NOMO-1 treated with dmso at 0.1 percent for 144 hours (cell line): ENCODE results near the gene TEX35.
"Not testable (repeated sequence)": the region's sequence is repeated elsewhere in the genome, so short reads cannot be mapped to it uniquely, and the experiment has no call there.

ENCODE experiments used
- DNase-seq: peaks from one replicate; lab custom pipeline; 2025; ENCODE audit not compliant: unreplicated experiment; lab: John Stamatoyannopoulos, UW

TEX35 gene

DNA sequence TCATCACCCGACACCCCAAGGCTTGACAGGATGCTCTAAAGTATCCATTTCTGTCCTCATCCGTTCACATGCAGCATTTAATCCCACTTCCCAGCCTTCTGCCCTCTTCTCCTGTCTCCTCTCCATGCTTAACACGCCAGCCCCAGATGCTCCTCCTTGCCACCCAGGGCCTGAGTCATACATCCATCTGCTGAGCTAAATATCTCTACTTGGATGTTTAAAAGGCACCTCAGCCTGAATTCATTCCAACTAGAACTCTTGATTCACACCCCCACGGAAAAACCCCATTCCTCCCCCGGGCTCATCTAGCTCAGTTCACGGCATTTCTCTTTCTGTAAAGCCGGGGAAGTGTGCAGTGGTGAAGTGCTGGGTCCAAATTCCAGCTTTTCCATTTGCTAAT lies 27.7 kb downstream of the TEX35 start:
- no peak for DNase-seq

DNA sequence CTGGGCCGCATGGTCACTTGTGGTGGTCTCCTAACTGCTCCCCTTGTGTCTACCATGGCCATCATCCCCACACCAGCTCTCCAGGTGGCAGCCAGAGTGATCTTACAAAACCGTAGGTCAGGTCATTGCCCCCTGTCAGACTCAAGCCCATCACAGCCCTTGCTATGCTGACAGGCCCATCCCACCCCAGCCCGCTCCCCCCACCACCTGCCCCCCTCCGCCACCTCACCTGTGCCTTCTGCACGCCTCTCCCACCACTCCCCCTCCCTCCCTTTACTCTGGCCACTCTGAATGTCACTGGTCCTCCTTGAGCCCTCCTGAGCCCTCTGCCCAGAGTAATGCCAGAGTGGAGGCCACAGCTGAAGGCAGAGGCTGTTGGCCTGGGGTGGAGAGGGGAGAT lies 28.5 kb downstream of the TEX35 start:
- no peak for DNase-seq

DNA sequence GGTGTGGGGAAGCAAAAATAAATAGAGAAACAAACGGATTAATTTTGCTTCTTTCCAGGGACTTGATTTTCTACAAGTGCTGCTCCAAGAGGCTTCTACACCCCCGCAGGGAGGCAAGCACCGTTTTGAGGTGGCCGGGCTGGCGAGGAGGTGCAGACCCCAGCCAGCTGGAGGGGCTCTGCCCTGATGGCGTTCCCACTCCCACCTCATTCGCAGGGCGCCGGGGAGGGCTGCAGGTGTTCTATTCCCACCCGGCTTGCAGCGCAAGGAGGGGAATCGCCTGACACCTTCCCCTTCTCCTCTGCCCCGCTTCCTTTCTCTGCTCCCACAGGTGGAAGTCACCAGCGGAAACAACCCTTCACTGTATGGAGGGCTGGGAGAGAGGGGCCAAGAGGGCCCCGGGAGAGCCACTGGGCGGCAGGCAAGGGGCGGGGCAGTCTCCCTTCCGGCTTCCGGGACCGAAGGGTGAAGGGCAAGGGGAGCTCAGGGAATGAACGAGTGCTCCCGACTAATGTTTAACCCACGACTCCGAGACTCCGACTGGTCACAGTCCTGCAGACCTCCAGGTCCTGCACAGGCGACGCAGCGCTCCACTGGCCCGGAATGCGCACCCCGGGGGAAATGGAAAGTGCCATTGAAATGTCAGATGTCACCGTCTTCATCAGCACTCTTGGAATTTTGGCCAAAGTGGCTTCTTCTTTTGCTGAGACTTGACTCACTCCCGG lies 29.1 kb downstream of the TEX35 start:
- peak; percentile 35 for DNase-seq

DNA sequence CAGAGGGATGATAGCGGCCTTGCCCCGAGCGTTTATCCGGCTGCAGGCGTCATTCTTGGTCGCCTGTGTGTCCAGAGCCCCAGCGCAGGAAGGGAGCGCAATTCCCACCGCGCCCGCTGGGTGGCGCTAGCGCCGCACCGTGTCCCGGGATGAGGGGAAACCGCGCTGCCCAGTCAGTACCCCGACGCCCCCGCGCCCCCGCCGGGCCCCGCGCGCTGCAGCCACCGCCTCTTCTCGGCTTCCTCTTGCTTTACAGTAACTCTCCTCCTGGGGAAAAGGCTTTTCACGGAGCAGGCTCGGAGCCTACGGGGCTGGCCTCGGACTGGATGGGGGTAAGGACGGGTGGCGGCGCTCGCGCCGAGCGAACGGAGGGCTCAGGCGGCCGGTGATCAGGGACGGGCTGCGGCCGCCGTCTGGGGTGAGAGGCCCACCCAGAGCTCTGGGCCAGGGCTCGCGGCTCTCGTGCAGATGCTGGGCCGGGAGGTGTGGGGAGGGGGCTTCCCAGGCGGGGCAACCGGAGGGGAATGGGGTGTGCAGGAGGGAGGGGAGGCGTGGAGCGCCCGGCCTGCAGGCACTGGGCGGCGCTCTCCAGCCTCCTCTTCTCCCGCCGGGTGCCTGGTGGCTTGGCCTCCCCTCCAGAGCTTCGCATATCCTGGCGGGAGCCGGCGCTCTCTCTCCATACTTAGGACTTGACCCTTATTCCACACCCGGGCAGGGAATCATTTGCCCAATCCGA lies 29.8 kb downstream of the TEX35 start:
- DNase-seq = peak; percentile 68

DNA sequence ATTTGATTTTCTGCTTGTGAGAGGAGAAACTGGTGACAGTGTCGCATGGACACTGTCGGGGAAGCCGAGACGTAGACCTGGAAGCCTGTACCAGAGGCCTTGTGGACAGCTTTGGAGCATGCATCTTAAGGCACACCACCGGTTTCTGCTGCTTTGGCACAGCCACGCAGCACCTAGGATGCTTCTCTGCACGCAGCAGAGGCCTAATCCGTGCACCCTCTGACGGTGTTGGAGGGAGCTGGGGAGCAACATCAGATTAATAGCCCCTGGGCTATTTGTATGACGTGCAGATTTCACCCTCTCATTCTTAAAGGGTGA lies 30.3 kb downstream of the TEX35 start:
- DNase-seq = peak; percentile 49

DNA sequence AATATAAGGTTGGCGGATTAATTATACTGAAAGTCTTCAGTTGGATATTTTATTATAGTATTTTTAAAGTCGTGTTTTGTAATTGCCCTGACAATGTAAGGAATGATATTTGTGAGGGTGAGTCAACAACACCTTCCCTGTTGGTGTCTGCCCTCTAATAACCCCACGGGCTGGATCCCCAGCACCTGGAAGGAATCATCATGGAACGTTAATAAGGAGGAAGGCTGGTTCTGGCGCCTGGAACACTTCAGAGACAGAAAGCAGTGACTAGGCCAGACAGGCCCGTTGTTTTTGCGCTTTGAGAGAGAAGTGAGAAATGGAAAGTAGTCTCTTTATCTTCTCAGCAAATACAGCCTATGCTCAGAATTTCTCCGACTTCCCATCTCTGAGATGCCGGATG lies 31.6 kb downstream of the TEX35 start:
- no peak for DNase-seq

DNA sequence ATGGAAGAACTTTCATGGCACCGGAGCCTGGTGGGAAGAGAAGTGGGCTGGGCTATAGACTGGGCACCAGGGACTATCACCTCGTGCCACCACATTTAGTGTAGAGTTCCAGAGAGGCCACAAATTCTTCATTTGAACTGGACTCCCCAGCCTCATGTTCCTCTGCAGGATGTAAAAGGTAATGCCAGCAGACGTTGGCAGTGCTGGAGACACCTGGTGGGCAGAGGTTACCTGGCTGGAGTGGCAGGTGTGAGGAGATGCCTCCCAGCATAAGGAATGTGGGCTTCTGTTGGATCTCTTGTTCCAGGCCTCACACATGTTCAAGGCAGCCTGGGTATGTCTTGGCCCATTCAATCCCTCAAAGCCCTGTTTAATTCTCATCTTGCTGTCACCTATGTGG lies 35.2 kb downstream of the TEX35 start:
- no peak for DNase-seq

DNA sequence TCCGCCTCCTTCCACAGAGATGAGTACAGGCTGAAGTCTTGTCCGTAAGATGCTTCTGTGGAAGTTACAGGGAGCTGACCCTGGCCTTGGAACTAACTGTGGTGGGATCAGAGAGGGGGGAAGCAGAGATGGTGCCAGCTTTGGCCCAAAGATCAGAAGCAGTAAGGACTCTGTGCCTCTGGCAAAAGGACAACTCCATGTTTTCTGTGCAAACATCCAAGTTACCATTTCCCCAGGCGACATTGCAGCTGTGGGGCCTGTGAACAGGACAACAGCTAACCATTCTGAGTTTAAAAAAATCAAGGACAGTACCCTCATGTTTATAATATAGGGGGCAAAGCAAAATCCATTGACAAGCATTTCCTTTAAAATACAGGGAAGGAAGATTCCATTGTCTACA lies 38.4 kb downstream of the TEX35 start:
- no peak for DNase-seq

DNA sequence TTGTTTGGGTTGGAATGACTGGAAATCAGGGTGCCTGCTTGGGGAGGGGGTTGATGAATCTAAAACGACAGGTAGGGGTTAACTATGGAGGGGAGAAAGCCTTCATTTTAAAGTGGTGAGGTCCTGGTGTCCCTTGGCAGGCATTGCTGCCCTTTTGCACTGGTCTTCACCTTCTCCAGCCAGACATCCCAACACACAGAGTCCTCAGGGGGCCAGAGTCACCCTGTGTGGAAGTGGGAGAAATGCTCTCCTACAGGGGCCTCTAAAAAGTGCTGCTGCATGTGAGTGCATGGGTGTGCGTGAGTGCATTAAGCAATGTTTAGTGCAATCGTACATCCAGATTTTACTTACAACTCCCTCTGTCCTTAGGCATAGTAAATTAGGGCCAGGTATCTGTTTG lies 39.0 kb downstream of the TEX35 start:
- no peak for DNase-seq

DNA sequence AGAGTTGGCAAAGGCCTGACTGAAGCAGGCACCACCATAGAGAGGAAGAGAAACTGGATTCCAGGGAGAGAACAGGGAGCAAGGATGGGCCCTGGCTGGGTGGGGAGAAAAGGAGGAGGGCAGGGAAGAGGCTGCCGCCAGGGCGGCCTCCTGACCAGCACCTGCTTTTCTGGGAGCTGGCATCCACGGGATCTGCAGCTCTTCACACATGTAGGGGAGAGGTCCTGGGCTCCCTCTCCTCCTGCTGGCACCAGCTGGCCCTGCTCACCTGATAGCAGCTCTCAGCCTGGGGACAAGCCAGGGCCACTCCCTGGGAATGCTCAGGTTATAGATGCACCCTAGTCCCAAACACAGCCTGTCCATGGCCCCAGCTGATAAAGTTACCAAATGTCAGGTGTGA lies 39.9 kb downstream of the TEX35 start:
- DNase-seq = no peak

DNA sequence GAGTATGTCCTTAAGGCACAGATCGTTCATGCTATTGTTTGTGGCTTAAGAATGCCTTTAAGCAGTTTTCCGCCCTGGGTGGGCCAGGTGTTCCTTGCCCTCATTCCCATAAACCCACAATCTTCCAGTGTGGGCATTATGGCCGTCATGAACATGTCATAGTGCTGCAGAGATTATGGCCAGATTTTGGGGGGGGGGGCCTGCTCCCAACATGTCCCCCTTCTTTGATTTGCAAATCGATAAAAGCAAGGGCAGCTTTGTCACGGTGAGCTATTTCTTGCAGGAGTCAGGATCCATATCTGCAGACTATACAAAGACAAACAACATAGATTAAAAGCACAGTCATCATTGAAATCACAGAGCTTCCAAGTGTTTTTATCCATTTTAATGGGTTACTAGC lies 41.4 kb downstream of the TEX35 start:
- not testable (repeated sequence) for DNase-seq

DNA sequence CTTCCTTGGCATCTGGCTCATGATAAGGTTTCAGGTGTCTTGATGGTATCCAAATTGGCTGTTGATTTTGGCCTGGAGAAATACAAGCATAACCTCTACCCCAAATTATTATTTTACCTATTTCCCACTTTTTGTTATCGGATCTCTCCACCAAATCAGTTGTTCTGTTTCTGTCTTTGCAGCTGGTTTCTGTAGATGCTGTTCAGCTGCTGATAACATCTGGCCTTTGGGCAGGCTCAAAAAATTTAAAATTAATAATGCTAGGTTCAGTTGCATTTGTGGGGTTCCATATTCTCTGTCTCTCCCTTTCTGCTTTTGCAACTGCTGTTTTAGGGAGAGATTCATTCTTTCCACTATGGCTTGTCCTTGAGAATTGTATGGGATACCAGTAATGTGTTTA lies 42.7 kb downstream of the TEX35 start:
- DNase-seq = not testable (repeated sequence)

DNA sequence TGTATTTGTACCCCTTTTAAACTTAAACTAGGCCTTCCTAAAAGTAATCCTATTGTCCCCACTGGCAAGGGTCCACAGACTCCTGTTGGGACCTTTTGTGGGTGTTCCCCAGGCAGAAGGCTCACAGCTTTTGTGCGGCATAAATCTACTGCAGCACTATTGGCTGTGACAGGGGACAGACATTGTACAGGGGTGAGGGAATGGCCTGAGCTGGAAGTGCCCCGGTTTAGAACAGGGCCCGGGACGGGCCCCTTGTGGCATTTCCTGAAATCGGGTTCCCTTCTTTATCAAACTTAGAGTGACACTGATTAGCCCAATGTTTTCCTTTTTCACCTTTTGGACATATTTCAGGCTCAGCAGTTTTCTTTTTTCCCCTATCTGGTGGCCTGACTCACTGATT lies 45.9 kb downstream of the TEX35 start:
- DNase-seq = not testable (repeated sequence)

DNA sequence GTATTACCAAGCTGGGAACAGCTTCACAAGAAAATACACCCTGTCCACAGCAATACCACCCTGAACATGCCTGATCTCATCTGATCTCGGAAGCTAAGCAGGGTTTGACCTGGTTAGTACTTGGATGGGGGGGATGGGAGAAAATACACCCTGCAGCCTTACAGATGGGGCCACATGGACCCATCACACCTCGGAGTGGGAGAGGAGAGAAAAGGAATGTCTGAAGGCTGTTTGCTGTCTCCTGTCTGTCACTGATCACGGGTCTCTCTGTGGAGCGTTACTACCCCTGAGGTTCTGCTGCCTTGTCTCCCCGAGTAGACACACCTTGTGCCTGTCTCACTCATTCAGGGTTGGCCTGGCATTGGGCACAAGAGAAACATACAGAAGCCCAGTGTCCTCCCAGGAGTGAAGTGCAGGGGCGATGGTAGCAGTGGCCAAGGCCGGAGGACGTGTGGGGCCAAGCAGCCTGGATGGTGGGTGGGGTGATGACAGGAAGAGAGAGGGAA lies 48.0 kb downstream of the TEX35 start:
- DNase-seq = no peak

DNA sequence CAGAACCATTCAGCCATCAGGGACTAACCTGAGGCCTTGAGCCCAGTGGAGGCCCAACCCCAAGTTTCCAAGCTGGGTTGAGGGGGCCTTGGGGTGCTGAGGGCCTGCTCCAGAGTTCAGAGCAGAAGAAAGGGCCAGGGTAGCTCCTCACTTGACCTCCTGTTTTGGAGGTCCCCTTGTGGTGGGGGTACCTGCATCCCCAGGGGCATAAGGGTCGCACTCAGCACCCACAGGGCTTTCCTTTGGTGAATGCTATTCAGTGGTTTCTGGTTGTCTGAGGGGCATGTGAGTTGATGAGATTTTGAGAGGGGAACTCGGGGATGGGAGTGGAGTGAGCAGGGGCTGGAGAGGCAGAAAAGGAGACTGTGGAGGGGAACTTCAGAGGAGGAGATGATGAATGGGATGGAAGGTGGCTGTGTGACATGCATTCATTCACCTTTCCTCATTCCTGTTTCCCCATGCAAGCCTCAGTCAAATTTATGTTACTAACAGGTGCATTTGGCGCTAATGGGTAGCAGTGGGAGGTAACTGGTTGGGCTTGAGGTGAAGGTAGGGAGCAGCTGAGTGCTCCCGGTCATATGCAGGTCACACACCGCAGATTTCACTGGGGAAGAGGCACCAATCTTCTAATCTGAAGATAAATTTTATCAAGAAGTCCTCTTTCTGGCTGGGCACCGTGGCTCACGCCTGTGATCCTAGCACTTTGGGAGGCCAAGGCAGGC lies 50.4 kb downstream of the TEX35 start:
- no peak for DNase-seq

DNA sequence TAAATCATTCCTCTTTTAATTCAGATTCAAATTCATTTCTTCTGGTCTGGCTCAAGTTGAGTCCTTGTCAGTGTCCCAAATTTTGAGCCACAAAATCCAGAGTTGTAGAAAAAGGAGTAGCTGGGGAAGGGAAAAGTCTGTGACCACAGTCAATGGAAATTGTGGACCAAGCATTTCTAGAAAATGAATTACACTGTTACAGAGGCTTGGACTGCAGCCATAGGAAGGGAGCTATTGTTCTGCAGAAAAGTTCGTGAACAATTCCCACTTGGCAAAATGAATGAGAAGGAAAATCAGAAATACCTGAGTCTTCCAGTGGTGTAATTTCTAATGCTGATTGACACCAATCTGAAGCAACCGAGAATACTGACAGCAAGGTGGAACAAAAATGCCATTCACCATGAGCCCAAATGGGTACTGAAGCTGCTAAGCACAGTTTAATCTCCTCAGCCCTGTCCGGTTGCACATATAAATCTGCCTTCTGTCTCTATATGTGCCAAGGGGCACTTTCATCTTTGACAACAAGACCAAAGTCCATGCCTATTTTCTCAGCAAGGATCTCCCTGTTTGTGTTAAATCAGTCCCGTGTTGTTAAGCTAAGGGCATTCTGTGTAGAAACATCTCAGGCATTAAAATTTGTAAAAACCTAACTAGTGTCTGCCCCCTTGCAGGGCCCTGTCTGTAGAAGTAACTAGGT lies 51.3 kb downstream of the TEX35 start:
- DNase-seq = no peak

DNA sequence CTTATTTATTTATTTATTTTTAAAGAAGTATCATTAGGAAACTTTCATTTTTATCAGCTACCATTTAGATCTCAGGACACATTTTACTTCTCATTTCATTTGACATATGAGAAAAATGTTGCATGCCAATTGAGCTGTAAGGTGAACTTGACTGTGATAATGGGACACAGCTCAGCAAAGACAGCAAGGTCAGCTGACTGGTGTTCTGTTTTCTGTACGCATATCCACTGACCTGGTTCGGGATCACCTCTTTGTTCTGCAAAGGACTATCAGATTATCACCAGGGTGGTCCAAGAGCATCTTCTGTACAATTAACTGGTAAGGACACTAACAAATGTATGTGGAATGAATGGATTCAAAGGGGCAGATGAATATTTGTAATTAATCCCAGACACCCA lies 51.9 kb downstream of the TEX35 start:
- DNase-seq = no peak

DNA sequence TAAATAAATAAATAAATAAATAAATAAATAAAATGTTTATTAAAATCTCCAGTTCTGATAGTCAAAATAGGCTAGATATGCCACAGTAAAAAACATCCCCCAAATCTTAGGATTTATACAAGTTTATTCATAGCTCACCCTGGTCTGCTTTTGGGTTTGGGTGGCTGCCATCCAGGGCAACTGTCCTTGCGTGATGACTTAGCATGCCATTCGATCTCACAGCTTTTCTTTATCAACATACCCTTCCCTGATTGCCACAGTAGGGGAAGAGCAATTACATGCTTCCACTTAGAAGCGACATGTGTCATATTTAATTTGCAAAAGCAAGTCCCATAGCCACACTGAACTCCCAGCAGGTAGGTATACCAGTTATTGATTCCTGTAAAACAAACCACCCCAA lies 52.7 kb downstream of the TEX35 start:
- no peak for DNase-seq

DNA sequence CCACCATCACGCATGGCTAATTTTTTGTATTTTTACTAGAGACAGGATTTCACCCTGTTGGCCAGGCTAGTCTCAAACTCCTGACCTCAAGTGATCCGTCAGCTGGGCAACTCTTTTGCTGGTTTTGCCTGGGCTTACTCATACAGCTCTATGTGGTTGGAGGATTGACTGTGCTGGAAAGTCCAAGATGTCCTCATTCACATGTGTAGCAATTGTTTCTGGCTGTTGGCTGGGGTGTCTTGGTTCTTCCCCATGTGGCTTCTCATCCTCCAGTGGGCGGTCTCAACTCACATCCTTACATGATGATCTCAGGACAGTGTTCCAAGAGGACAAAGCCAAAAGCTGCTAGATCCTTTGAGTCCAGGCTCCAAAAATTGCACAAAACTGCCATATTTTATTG lies 53.3 kb downstream of the TEX35 start:
- no peak for DNase-seq

DNA sequence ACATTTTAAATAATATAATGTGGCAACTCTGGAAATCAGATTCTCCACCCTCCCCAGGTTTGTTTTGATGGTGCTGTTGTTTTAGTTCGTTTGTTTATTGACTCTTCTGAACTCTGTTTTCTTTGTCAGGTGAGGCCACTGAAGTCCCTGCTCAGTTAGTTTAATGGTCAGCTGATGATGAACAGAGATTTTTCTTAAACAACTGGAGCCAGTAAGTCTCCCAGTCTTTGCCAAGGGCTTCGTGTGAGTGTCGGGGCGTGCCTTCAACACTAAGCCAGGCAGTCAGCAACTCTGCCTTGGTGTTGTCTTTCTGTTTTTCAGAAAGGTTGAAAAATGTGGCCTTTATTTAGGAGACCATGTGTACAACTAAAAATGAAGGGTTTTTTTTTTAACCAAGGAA lies 58.9 kb downstream of the TEX35 start:
- no peak for DNase-seq
